Loucy (cell line): ENCODE data around the gene ZBED6.

Source experiments
- EZH2phosphoT487 ChIP-seq: fragments of 200-600 bp; IDR thresholded peaks from 2 replicates; pipeline ENCODE4 v1.6.1; 2018; ENCODE audit warnings: antibody characterized with exemption, mild to moderate bottlenecking, moderate library complexity, borderline replicate concordance
- TF ChIP-seq, protein P1 (sequence below): fragments of 200-600 bp; sonication (generic); conservative IDR thresholded peaks from 2 replicates; pipeline ENCODE4 v1.5.1; 2014; ENCODE audit warnings: mild to moderate bottlenecking, antibody characterized with exemption, low read length

DNA sequence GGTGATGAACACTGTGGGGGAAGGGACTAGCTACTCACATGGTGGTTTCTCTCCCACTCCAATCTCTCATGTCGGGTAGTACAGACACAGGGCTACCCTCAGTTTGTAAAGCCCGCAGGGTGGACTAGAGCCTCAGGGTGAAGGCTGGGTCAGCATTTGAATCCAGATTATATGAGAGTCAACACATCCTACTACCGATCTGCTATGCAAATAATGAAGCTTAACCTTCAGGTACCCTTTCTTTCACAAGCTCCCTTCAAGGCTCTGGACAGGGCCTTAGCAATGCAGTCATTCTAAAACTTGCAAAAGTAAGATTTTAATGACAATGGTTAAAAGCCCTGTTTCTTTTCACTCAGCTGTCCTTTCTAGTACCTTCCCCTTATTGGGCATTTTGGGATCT, 5.5 kb upstream of the ZBED6 start:
- TF ChIP-seq, protein P1, sequence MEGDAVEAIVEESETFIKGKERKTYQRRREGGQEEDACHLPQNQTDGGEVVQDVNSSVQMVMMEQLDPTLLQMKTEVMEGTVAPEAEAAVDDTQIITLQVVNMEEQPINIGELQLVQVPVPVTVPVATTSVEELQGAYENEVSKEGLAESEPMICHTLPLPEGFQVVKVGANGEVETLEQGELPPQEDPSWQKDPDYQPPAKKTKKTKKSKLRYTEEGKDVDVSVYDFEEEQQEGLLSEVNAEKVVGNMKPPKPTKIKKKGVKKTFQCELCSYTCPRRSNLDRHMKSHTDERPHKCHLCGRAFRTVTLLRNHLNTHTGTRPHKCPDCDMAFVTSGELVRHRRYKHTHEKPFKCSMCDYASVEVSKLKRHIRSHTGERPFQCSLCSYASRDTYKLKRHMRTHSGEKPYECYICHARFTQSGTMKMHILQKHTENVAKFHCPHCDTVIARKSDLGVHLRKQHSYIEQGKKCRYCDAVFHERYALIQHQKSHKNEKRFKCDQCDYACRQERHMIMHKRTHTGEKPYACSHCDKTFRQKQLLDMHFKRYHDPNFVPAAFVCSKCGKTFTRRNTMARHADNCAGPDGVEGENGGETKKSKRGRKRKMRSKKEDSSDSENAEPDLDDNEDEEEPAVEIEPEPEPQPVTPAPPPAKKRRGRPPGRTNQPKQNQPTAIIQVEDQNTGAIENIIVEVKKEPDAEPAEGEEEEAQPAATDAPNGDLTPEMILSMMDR: no peak
- TF ChIP-seq EZH2phosphoT487: no peak
